HG03439 (cell line): Measurements from ENCODE around the gene ADAP1.
"Not testable (repeated sequence)": the region's sequence is repeated elsewhere in the genome, so short reads cannot be mapped to it uniquely, and the experiment has no call there.

Experiments used
- ATAC-seq: cut with Tn5 transposase; IDR thresholded peaks from one replicate; pipeline ENCODE4 v1.9.1; 2021; ENCODE audit warnings: mild to moderate bottlenecking, moderate library complexity; ENCODE audit not compliant: unreplicated experiment

ADAP1 gene

GRCh38 chr7:924042-924441, 30.4 kb downstream of the ADAP1 start:
- ATAC-seq, result not testable (repeated sequence)

GRCh38 chr7:923108-924041, 31.1 kb downstream of the ADAP1 start:
- ATAC-seq, result peak; percentile 61

- ATAC-seq, result no peak
These were observed 32.0 kb downstream of the ADAP1 start for GRCh38 chr7:922334-923107.

GRCh38 chr7:921581-922333, 32.7 kb downstream of the ADAP1 start:
- no peak for ATAC-seq

GRCh38 chr7:921071-921461, 33.4 kb downstream of the ADAP1 start:
- ATAC-seq, result no peak

GRCh38 chr7:920351-921070, 34.0 kb downstream of the ADAP1 start:
- ATAC-seq, result no peak

GRCh38 chr7:919924-920341, 34.5 kb downstream of the ADAP1 start:
- ATAC-seq, result no peak

GRCh38 chr7:919114-919442, 35.4 kb downstream of the ADAP1 start:
- no peak for ATAC-seq

- ATAC-seq, result no peak
These were observed 35.9 kb downstream of the ADAP1 start for GRCh38 chr7:918441-919113.

GRCh38 chr7:918118-918425, 36.4 kb downstream of the ADAP1 start:
- no peak for ATAC-seq

- ATAC-seq, result no peak
These were observed 37.0 kb downstream of the ADAP1 start for GRCh38 chr7:917255-918117.

- ATAC-seq, result no peak
These were observed 38.1 kb downstream of the ADAP1 start for GRCh38 chr7:916291-916941.

GRCh38 chr7:915291-916218, 38.9 kb downstream of the ADAP1 start:
- ATAC-seq, result no peak

GRCh38 chr7:914521-915194, 39.8 kb downstream of the ADAP1 start:
- no peak for ATAC-seq

- ATAC-seq, result no peak
These were observed 40.6 kb downstream of the ADAP1 start for GRCh38 chr7:913736-914520.

GRCh38 chr7:911791-912480, 42.5 kb downstream of the ADAP1 start:
- no peak for ATAC-seq
